HG03521 (cell line): Measurements from ENCODE around the gene MAST4.

Experiments used
- ATAC-seq: cut with Tn5 transposase; IDR thresholded peaks from one replicate; pipeline ENCODE4 v1.9.1; 2021; ENCODE audit warnings: mild to moderate bottlenecking, moderate library complexity; ENCODE audit not compliant: unreplicated experiment

Gene MAST4

DNA sequence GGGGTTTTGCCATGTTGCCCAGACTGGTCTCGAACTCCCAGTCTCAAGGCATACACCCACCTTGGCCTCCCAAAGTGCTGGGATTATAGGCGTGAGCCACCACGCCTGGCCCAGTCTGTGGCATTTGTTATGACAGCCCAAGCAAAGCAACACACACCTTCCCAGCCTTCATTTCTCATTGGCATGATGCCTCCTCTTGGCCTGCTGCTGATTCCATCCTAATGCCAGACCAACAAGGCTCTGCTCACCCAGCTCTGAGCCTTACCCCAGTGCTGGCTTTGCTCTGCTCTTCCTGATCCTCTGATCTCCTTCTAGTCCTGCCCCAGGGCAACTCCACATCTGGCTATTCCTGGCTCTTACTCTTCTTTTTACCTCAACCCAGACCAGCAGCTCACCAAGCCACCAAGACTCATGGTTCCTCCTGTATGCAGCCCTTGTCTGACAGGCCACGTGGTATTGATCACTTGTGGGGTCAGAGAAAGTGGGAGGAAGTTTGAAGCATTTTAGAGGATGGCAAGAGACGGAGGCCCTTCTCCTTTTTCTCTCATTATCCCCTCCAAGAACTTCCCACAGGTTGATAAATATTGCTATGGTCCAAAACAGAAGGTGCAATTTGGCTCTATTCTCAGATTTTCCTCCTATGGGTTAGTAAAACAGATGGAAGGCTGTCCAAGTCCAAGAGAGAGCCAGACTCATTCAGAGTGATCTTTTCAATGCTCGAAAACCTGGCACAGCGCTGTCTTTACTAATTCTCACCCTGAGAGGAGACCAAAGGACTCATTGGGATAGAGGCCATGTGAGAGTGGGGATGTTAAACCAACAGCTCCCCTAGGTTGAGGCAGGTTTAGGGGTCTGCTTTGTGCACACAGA lies 599.4 kb downstream of the MAST4 start:
- no peak for ATAC-seq

DNA sequence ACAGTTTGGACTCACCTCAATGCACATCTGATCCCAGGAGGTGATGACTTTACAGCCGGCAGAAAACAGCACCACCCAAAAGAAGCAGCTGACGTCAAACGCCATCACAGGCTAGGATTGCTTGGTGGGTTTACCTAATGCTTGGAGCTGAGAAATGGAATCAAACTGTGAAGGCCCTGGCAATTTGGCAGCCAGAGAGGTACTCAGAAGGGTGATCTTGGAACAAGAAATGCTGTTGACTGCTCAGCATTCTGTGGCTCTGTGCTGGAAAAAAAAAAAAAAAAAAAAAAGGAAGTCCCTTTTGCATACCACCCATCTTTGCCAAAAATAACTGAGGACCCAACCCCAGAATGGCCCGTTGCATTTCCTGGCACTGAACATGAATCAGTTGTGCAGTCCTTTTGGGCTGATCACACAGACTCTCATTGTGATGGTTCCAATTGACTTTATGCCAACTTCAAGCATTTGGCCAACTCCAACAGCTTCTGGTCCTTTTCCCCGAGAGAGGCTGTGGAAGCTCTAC lies 600.4 kb downstream of the MAST4 start, which contains the start of gene CD180:
CD180 (minus strand) TSS at position 263 of the 523 bp plus-strand sequence; CDS start at position 105, 158 bp downstream.
- ATAC-seq: no peak

DNA sequence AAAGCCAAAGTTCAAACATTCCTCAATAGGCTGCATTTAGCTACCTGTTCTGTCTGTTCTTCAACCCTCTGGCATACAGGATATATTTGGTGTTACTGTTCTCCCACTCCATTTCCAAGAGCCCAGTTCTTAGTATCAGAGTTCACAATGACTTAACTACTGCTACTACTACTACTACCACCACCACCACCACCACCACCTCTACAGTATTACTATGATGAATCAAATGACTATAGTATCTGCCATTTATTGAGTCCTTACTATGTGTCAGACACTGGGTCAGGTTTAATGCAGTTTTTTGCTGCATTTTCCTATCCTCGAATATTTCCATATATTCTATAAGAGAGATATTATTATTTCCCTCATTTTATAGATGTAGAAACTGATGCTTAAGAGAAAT lies 601.3 kb downstream of the MAST4 start:
- ATAC-seq: no peak

GRCh38 chr5:67198917-67199316 lies 602.7 kb downstream of the MAST4 start:
- no peak for ATAC-seq

- ATAC-seq: no peak
Observed at GRCh38 chr5:67199859-67200258, 603.7 kb downstream of the MAST4 start.

- ATAC-seq: no peak
Observed at GRCh38 chr5:67200809-67201562, 604.8 kb downstream of the MAST4 start.

DNA sequence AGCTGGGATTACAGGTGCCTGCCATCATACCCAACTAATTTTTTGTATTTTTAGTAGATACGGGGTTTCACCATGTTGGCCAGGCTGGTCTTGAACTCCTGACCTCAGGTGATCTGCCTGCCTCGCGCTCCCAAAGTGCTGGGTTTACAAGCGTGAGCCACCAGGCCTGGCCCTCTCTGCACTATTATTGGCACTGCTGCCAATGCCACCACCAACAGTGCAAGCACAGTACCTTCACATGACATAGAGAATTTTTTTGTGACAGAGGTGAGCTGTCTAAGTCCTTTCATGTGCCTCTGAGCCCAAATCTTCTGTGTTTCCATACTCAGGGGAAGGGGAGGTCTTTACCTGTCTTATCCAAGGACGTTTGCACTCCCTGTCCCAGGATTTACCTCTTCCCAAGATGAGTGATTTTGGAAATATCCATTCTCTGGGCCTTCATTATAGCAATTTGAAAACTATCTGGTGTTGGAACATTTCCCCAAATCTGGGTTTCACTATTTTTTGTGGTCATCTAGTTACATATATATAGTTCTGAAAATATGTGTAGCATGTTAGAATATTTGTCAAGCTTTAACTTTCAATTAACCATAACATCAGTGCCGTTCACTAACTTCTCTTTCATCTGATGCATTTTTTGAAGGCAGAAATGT lies 605.8 kb downstream of the MAST4 start:
- ATAC-seq: no peak

GRCh38 chr5:67202828-67203227 lies 606.6 kb downstream of the MAST4 start:
- no peak for ATAC-seq

GRCh38 chr5:67203701-67204074 lies 607.5 kb downstream of the MAST4 start:
- ATAC-seq: no peak

- ATAC-seq: no peak
Observed at GRCh38 chr5:67204821-67205220, 608.6 kb downstream of the MAST4 start.

- ATAC-seq: no peak
Observed at GRCh38 chr5:67205981-67206380, 609.8 kb downstream of the MAST4 start.

DNA sequence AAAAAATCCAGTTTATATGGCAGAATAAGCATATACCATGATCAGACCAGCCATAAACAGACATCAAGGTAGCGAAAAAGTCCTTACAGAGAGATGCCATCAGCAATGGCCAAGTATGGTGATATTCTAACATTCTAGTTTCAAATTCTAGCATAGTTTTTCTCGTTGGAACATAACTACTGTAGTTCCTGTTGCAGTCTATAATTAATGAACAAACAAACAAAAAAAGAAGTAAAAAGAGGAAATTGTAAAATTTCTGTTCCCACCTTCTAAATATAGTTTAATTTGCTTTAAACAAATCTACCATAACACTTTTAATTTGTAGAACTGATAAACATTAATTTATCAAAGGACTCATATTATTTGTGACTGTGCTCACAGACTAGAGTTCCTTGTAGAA lies 610.3 kb downstream of the MAST4 start:
- no peak for ATAC-seq

DNA sequence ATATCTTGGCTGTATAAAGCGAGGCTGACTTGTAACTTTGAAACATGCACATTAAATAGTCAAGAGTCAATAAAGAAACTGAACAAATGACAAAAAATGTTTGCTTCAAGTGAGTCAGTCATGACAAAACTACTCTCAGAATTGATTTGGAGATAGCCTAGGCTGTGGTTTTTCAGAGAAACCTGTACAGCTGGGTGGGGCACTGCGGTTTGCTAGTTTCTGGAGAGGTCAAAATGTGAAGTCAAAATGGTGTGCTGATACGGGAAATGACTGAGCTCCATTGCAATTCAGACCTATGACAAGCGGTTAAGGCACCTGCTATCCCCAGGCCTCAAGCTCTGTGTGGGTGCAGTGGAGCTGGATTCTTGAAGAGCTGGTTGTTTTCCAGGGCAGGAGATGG lies 610.7 kb downstream of the MAST4 start:
- ATAC-seq: peak; percentile 73

DNA sequence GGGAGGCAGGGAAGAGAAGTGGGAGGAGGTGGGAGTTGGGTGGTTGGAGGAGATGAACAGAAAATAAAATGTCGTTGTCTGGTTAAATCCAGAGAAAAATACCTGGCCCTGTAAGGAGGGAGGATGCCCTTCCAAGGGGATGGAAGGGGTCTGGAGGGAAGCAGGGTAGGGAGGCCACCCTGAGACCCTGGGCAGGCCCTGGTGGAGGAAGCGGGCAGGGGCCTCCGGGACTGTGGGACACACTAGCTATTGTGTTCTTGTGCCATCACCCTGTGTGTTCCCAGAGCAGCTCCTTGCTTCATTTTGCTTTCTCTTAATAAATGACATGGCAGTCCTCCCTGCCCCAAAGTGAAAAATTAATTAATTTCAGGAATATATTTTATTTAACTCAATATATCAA lies 612.2 kb downstream of the MAST4 start:
- no peak for ATAC-seq

- peak; percentile 22 for ATAC-seq
Observed at GRCh38 chr5:67209141-67209771, 613.1 kb downstream of the MAST4 start.

GRCh38 chr5:67211926-67212325 lies 615.7 kb downstream of the MAST4 start:
- ATAC-seq: no peak

- ATAC-seq: no peak
Observed at GRCh38 chr5:67214036-67214435, 617.8 kb downstream of the MAST4 start.

DNA sequence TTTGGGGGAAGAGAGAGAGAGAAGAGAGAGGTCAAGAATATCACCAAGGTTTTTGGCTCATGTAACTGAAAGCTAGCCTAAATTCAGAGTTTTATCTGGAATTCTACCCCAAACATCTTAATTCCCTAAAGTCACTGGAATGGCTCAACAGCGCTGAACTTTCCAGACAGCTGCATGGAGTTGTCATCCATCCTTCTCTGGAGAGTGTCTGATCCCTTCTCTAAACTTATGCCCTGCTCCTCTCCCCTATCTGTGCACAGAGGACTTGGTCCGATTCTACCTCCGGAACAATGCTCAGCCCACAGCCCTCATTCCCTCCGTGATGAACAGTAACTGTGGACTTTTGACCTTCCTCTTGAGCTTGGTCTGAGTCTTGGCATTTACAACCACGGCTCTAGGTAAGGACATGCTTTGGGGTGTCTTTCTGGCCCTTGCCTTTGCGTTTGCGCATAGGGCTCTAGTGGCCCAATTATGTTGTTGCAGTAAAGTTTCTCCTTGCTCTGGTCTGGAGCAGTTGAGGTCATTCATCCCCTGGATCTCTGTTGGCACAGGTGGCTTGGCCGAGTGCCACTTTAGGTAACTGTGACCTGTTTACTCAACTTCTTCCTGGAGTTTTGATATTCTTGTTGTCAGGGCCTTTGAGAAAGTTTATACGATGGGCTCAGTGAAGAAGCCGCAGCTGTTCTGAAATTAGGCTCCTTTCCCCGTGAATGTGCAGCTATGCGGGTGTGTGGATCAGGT lies 618.7 kb downstream of the MAST4 start:
- ATAC-seq: no peak

GRCh38 chr5:67215519-67216471 lies 619.6 kb downstream of the MAST4 start:
- peak; percentile 99 for ATAC-seq
